GM18519 (cell line): Measurements from ENCODE around the gene ZNF184.

Source experiments
- ATAC-seq: cut with Tn5 transposase; IDR thresholded peaks from one replicate; pipeline ENCODE4 v1.9.1; 2021; ENCODE audit warnings: mild to moderate bottlenecking, moderate library complexity; ENCODE audit not compliant: unreplicated experiment, low FRiP score

ZNF184 gene

GRCh38 chr6:27479319-27480182, 6.6 kb upstream of the ZNF184 start:
- ATAC-seq: no peak

DNA sequence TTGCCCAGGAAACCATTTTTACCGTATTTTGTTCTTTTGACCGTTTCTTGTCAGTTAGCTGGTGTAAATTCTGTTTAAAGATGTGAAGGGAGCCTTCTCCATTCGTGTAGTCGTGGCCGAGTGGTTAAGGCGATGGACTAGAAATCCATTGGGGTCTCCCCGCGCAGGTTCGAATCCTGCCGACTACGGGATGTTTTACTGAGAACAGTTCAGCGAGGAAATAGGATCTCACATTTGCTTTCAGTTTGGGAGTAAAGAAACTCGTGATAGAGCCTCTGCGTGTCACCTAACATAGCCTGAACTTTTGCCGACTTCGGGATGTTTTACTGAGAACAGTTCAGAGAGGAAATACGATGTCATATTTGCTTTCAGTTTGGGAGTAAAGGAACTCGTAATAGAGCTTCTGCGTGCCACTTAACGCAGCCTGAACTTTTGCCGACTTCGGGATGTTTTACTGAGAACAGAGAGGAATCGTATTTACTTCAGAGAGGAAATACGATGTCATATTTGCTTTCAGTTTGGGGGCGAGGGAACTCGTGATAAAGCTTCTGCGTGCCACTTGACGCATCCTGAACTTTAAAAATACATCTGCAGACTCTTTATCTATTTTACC, 5.9 kb upstream of the ZNF184 start:
- no peak for ATAC-seq

- ATAC-seq: no peak
Observed at GRCh38 chr6:27478141-27478705, 5.3 kb upstream of the ZNF184 start.

- ATAC-seq: no peak
Observed at GRCh38 chr6:27477318-27478013, 4.6 kb upstream of the ZNF184 start.

DNA sequence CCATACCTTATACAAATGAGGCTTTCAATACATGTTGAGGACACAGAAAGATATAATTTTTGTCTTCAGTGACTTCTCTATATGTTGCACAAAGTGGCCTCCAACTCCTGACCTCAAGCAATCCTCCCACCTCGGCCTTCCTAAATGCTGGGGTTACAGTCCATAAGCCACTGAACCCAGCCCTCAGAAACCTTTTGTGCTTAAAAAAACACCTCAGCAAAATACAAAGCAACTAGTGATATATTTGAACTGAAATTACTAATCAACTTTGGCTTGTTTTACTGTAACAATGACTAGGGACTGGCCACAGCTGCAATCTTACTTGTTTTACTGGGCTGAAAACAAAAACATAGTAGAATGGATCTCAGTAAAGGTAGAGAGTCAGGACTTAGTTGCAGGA, 3.2 kb upstream of the ZNF184 start:
- ATAC-seq: no peak

DNA sequence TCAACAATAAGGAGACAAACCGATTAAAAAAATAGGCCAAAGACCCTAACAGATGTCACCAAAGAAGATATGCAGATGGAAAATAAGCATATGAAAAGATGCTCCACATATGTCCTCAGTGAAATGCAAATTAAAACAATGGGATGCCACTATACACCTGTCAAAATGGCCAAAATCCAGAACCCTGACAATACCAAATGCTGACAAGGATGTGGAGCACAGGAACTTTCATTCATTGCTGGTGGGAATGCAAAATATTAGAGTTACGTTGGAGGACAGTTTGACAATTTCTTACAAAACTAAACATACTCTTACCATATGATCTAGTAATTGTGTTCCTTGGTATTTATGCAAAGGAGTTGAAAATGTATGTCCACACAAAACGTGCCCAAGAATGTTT, 1.8 kb upstream of the ZNF184 start:
- no peak for ATAC-seq

DNA sequence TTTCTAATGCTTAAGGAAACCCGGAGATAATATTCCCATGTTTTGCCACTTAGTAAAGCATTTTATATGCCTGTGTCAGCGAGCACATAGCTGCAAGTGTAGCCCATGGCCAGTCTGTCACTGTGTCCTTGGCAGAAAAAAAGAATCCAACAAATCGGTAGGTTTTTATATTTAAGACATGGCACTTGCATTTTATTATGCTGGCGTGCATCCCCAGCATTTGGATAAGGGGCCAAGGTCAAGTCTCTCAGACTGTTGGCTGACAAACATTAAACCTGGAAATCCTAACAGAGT, 1.2 kb upstream of the ZNF184 start:
- no peak for ATAC-seq

GRCh38 chr6:27472182-27472616, 706 bp downstream of the ZNF184 start:
- peak; percentile 38 for ATAC-seq

DNA sequence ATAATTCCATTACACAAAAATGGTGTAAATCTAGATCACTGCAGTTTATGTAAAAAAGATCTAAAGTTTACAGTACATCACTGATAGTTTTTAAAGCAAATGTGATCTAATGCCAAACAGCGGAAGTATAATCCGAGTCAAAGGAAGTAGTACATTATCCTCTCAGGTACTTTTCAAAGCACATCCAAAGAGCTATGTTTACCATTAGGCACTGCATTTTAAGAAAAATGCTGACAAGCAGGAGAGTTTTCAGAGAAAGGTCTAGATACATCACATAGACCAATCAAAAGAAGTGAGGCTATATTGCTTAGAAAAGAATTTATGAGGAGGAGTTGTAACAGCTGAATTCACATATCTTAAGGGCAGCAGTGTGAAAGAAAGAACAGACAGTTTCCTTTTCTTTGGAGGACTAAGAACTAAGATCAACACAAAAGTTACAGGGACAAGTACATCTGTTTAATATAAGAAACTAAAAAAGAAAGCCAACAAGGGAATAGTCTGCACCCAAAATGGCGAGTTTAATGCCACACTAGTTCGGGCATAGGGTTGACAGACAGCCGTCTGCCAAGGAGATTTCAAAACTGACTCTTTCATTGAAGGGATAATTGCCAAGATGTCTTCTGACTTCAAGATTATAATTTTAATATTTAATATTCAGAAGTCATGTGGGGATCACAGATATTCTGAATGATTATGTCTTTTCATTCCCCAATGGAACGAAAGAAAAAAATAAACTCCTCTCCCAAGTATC, 1.4 kb downstream of the ZNF184 start:
- no peak for ATAC-seq

DNA sequence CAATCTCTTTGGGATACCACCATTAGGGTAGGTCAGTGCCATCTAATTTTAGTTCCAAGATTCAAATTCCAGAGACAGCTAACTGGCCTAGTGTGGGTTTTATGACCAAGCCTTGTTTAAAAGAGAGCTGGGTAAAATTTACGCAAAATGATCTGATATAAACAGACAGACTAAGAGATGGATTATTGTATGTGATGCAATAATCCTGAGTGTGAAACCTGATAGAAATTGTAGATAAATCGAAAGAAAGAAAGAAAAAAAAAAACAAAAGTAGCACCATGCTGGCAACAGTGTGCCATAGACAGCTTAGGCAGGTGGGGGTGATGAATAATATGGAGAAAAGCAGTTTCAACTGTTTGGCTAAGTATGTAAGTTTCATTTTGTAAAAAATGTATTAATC, 2.9 kb downstream of the ZNF184 start:
- ATAC-seq: no peak

- no peak for ATAC-seq
Observed at GRCh38 chr6:27468334-27468733, 4.6 kb downstream of the ZNF184 start.

DNA sequence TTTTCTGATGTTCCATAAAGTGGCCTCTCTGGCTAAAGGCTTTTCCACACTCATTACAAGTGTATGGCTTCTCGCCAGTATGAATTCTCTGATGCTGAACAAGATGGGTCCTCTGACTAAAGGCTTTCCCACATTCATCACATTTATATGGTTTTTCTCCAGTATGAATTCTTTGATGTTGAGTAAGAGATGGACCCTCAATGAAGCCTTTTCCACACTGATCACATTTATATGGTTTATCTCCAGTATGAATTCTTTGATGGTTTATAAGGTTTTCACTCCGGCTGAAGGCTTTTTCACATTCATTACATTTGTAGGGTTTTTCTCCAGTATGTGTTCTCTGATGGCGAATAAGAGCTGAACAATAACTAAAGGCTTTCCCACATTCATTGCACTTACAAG, 20.4 kb downstream of the ZNF184 start:
- no peak for ATAC-seq

DNA sequence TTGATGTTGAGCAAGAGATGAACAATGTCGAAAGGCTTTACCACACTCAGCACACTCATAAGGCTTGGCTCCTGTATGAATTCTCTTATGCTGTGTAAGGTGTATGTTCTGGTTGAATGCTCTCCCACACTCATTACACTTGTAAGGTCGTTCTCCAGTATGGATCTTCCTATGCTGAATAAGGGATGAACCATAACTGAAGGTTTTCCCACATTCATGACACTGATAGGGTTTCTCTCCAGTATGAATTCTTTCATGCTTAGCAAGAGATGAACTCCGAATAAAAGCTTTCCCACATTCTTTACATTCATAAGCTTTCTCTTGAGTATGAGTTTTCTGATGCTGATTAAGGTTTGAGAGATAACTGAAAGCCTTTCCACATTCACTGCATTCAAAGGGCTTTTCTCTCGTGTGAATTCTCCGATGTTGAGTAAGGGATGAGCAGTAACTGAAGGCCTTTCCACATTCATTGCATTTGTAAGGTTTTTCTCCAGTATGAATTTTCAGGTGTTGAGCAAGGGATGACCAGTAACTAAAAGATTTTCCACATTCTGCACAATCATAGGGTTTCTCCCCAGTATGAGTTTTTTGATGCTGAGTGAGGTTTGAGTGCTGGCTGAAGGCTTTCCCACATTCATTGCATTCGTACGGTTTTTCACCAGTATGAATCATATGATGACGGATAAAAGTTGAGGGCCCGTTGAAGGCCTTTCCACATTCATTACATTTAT, 21.1 kb downstream of the ZNF184 start:
- ATAC-seq: no peak

- no peak for ATAC-seq
Observed at GRCh38 chr6:27448456-27448855, 24.4 kb downstream of the ZNF184 start.

DNA sequence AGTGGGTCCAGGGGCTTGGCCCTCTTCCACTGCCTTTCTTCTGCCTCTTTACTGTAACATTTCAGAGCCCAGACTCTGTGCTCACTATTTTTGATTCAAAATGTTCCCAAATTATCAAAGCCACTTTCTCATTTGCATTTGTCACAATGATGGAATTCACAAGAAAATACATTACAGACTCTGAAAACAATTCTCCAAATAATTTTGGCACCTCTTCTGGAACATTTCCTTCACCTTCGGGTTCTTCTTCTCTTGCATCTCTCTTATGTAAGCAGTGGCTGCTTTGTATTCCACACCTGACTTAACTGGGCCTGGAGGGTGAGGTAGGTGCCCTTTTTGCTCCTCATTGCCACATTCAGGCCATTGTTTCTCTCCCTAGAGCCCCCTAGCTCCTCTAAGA, 30.0 kb downstream of the ZNF184 start:
- ATAC-seq: no peak

DNA sequence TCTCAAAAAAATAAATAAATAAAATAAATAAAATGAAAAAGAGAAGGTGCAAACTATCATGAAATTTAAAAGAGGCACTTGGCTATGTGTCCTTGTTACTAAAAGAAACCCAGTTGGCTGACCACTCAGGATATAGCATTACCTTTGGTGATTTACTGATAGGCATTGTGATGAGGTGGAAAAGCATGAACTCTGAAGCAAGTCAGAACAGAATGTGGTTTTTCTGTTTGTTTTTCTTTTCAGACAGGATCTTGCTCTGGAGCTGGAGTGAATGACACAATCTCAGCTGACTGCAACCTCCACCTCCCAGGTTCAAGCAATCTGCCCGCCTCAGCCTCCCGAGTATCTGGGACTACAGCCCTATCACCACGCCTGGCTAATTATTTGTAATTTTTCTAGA, 31.9 kb downstream of the ZNF184 start:
- no peak for ATAC-seq

GRCh38 chr6:27439371-27439770, 33.5 kb downstream of the ZNF184 start:
- no peak for ATAC-seq

DNA sequence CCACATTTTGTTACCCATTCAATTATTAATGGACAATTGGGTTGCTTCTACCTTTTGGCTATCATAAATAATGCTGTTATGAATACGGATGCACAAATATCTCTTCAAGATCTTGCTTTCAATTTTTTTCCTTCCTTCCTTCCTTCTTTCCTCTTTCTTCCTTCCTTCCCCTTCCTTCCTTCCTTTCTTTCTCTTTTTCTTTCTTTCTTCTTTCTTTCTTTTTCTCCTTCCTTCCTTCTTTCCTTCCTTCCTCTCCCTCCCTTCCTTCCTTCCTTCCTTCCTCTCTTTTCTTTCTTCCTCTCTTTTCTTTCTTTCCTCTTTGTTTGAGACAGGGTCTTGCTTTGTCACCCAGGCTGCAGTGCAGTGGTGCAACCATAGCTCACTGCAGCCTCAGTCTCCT, 39.2 kb downstream of the ZNF184 start:
- no peak for ATAC-seq

DNA sequence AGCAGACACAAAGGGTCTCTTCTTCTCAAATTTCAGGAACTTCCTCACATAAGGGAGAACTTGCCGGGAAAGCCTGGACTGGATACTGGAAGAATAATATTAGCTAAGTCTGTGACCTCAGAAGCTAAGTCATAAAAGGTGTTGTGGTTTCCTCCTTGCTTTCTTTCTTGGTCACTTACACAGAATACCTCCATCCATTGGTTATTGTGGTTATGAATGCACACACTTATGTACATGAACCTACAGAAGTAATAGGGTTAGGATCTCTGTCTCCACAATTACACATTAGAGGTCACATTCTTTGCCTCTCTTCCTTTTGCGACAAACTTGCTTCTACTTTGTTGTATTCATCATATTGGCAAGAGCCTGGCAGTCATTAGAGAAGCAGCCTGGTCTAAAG, 43.9 kb downstream of the ZNF184 start:
- no peak for ATAC-seq

DNA sequence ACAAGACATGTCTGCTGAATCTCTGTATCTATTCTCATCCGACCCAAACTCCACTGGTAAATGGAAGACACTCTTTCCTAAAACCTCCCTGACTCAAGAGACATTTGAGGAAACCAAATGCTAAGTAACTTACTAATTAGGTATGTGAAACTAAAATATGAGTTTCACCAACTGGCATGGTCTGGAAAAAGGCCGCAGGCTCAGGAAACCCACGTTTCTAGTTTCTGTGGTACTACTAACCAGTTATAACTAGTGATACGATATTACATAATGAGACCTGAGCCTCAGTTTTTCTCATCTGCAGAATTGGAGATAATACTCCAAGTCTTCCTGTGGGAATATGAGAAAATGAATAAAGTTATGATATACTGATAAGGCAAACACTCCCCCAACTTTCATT, 44.4 kb downstream of the ZNF184 start:
- no peak for ATAC-seq
